HG03139 (cell line): ENCODE measurements around the gene AGL.
A peak's percentile ranks its signal among the peaks of the same experiment; 100 is the strongest.
"Not testable (repeated sequence)": the region's sequence is repeated elsewhere in the genome, so short reads cannot be mapped to it uniquely, and the experiment has no call there.

ENCODE experiments used
- ATAC-seq: cut with Tn5 transposase; IDR thresholded peaks from one replicate; pipeline ENCODE4 v1.9.1; 2021; ENCODE audit not compliant: unreplicated experiment

AGL gene

DNA sequence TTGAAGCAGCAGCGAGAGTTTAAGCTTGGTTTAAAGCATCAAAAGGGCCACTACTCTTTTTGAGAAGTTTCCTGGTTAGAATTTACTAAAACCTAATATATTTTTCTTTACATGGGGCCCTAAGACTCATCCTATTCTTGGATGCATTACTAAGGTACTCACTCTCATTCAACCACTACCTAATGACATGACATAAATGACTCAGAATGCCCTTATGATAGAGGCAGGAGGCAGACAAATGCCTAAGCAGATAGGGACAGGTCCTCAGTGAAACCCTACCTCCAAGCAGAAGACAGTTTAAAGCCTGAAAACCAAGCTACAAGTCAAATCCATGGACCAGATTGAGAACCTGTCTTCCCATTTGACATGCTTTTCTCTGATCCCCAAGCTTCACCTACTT is 85.4 kb downstream of the AGL start:
- no peak for ATAC-seq

DNA sequence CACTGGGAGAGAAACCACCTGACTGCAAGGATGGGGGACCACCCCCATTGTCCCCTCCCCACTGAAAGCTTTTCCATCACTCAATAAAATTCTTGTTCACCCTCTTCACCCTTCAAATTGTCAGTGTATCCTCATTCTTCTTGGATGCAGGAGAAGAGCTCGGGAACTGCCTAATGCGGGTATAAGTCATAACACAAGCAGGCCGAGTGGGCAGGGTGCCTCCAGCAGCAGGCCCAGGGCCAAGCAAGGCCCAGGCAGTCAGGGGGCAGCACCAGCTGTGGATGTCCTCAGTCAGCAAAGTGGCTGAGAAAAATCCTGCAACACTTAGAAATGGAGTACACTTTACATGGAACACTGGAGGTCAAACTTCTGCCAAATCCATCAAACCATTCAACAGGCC is 85.9 kb downstream of the AGL start:
- ATAC-seq, result no peak

DNA sequence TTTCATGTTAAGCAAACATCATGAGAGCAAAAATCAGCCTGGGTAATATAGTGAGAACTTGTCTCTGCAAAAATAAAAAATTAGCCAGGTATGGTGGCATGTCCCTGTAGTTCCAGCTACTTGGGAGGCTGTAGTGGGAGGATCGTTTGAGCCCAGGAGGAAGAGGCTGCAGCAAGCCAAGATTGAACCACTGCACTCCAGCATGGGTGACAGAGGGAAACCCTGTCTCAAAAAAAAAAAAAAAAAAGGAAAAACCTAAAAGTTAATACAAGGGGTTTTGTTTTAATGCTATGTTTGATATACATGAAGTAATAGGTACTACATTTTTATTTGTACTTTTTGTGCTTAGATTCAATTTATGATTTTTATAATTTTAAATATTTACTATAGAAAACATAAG is 92.6 kb downstream of the AGL start:
- ATAC-seq, result no peak

DNA sequence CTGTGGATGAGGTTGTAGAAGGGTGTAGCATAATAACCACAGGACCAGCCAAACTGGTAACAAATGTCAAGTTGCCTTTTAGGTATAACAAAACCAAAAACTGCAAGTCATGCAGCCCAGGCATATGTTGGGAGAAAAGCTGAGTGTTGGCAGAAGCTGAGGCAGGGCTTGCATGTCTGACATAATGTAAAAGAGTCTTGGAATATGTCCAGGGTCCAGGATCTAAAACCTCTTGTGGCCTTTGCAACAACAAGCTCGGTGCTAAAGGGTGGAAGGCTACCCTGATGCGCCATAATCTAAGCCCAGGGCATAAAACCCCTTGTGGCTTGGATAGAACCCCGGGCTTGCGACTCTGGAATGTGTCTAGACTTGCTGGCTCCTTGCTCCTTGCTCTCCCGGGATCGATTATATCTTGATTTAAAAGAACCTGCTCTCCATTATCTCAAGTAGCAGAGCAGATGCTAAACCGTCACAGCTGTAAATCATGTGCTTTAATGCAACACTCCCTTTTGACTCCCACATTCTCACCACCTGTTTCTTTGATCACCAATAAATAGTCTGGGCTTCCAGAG is 93.1 kb downstream of the AGL start:
- no peak for ATAC-seq

DNA sequence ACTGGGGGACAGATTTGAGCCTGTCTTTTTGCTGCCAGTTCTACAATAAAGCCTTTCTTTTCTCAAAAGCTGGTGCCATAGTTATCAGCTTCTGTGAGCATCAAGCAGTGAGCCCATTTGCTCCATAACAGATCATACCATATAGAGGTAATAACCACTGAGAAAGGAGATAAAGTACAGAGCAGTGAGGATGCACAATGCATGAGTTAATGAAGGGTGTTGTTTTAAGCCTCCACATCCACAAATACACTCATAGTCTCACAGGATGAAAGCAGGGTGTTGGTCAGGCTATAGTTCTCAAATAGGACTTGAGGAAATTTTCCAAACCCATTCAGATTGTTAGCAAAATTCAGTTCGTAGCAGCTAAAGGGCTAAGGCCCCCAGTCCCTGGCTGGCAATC is 94.0 kb downstream of the AGL start:
- no peak for ATAC-seq

DNA sequence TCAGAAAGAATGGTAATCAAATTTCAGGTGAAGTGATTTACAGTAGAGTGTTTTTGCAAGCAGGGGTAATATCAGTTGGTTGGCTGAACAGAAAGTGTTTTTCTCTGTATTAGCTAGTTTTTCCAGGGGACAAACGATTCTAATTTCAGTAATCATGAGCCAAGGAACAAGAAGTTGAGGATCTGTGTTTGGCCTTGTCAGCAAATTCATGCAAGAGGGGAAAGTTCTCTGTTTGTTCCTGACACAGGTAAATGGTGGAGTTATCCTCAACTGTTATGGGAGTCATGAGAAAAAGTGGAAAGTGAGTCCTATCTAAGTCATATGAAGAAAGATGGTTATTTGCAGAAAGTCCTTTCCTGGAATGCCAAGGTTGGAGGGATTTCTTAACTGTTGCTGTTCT is 95.0 kb downstream of the AGL start:
- no peak for ATAC-seq

DNA sequence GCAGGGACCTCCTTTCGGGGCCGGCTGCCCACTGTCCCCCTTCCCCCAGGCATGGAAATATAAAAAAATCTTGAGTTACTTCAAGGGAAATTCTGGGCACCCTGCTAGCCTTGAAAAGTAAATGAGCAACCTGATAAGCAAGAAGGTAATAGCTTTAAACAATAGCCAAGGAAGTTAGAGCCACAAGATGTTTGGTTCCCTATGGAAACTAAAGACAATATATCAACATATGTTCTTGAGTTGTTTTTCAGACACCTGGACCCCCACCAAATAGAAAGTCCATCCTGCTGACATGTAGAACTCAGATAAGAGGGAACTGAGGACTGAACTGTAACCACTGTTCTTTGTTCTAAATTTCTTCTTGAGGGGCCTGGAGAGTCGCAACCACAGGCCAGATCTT is 100.3 kb downstream of the AGL start:
- ATAC-seq, result no peak

DNA sequence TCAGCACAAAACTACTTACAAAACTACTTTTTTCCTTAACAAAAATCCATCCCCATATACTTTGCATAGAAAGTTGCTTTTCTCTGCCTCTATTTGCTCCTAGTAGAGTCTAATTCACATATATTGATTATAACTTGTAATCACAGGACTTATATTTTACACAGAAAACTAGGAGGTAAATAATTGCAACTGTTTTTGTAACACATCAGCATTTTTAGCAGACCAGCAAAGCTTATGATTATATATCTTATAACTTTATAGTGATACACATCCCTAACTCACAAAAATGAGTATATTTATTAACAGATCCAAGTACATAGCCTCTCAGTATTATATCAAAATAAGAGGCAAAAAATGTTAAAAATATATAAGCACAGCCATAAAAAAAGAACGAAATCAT is 102.4 kb downstream of the AGL start:
- ATAC-seq, result no peak

DNA sequence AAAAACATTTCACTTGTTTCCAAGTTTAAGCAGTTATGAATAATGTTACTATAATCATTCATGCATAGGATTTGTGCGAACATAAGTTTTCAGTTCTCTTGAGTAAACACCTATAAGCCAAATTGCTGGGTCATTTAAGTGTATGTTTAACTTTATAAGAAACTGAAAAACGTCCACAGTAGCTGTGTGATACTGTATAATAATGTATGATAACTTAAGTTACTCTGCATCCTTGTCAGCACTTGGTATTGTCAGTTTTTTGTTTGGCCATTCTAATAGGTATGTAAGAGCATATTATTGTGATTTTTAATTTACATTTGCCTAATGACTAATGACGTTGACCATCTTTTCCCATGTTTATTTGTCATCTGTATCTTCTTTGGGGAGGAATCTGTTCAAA is 105.2 kb downstream of the AGL start:
- no peak for ATAC-seq

DNA sequence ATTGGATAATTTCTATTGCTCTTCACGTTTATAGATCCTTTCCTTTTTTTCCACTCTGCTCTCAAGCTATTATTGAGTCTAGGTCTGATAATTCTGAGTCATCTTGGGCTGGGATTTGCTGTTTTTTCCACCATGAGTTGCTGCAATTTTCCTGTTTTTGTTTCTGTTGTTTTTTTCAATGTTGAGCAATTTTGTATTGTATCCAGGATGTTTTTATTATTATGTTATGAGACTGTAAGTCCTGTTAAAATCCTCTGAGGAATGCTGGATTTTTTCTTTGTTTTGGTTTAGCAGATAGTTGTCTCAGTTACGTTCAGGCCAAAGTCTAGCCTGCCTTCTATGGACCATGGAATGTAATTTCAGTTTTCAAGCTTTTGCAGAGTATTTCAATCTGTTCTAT is 106.6 kb downstream of the AGL start:
- no peak for ATAC-seq

DNA sequence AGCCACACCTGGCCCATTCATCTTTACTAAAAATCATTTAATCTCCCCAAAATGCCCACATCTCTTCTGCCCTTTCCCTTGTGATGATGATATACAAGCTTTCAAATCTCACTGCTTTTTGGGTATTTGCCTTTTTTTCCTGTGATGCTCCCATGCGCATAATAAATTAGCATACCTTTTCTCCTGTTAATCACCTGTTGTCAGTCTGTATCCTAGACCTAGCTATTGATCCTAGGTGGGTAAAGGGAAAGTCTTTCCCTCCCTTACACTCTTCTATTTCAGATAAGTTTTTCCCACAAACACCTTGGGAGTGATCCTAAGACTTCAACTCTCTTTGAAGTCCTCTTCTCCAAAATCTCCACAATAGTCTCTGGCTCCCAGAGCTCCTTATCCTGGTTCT is 107.7 kb downstream of the AGL start:
- ATAC-seq, result no peak

DNA sequence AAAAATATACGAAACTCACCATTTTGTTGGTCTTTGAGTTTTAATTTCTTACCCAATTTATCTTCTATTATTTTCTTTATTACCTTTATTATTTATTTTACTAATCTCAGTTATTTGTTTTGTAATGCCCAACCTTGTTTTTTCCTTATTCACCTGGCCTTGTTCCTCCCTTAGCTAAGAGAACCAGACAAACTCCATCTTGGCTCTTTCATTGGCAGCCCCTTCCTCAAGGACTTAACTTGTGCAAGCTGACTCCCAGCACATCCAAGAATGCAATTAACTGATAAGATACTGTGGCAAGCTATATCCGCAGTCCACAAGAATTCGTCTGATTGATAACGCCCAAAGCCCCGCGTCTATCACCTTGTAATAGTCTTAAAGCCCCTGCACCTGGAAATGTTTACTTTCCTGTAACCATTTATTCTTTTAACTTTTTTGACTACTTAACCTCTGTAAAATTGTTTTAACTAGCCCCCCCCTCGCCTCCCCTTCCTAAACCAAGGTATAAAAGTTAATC is 109.1 kb downstream of the AGL start:
- ATAC-seq, result not testable (repeated sequence)

DNA sequence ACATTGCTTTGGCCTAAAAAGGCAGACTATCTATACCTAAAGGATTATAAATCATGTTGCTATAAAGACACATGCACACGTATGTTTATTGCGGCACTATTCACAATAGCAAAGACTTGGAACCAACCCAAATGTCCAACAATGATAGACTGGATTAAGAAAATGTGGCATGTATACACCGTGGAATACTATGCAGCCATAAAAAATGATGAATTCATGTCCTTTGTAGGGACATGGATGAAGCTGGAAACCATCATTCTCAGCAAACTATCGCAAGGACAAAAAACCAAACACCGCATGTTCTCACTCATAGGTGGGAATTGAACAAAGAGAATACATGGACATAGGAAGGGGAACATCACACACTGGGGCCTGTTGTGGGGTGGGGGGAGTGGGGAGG is 110.1 kb downstream of the AGL start:
- ATAC-seq, result not testable (repeated sequence)

DNA sequence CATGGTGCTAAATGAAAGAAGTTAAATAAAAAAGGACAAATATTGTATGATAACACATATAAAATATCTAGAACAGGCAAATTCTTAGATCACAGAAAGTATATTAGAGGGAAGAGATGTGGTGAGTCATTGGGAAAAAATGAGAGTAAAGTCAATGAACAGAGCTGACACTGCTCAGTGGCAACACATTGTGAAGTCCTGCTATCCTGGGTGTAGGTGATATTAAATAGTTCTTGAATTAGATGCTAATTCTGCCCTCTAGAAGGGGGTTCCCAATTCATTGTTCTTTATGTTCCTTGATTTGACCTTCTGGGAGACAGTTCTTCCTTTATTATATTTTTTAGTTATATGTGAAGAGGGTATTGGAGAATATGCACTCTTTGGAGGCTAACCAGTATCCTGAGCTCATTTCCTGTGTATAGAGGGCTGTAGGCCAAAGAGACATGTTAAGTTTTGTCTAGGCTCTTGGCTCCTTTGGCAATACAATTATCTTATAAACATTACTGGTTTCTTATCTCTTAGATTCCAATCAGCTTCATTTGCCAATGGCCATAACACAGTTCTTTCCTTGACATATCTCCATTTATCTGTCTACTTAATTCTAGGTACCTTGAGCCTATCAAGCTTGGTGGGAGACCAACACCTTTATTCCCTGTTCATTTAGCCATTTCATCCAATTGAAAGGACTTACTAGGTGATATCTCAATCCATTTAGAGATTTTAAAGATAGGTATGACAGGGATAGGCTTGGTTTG is 113.1 kb downstream of the AGL start:
- ATAC-seq, result no peak

DNA sequence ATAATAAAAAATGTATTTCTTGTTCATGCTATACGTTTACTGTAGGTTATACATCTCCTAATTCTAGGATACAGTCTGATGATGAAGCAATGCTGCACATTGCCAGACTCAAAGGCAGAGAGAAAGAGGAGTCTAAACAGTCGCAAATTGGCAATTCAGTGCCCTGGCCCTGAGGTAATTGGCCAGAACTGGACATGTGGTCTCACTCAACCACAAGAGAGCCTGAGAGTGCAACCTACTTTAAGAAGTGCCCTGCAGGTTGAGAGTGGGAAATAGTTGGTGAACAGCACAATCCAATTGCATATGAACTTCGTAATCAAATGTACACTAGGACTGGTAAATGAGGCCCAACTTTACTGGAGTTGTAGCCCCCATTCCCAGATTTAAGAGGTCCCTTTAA is 114.6 kb downstream of the AGL start:
- ATAC-seq, result no peak

DNA sequence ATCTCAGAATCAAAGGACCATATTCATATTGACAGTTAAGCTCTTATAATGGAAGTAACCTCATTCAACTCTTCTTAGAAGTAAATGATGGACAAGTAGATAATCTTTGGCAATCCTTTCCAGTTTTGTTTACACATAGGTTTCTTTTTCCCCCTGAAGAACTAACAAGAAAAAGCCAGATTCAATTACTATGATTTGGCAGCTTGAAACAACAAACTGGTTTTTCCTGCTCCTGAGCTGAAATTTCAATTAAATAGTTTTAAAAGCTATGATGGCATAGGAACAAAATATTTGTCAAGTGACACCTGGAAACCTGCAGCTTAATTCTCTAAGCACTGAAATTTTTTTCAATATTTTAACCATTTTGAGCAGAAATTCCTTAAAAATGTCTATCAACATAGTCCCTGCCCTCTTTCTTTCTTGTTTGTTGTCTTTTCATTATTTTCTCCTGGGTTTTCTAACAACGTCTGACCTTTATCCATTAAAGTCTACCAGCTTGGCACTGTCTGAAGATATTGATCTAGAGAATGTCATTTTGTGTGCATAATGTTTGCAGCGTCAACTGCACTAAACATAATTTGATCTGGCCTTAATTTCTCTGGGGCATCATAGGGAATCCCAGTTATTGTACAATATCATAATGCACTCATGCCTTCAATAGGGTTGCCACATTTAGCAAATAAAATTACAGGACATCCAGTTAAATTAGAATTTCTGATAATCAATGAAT is 115.7 kb downstream of the AGL start:
- ATAC-seq, result no peak

DNA sequence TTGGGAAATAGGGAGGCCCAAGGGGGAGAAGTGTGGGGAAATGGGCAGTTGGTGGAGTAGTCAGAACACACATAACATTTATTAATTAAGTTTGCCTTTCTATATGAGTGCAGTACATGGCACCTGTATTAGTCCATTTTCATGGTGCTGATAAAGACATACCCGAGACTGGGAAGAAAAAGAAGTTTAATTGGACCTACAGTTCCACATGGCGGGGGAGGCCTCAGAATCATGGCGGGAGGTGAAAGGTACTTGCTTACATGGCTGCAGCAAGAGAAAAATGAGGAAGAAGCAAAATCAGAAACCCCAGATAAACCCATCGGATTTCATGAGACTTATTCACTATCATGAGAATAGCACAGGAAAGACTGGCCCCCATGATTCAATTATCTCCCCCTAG is 118.1 kb downstream of the AGL start:
- no peak for ATAC-seq

DNA sequence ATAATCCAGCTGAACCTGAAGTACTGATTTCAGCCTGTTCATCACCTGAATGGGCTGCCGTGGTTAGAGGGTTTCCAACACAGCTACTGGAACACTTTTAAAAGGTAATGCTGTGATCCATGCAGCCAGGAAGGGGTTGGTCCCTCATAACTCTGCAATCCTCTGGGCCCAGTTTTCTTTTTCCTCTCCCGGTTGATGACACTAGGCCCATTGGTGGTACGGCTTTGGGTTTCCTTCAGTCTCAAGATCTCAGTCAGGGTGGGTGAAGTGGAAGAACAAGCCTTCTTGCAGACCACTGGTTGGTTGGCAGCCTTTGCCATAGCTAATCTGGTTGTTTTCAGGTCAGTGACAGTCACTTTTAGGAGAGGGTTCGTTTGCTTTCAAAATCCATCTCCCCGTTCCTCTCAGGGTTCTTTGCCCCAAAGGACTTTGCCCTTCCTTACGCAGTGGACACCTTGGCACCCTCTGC is 119.1 kb downstream of the AGL start:
- peak; percentile 11 for ATAC-seq

DNA sequence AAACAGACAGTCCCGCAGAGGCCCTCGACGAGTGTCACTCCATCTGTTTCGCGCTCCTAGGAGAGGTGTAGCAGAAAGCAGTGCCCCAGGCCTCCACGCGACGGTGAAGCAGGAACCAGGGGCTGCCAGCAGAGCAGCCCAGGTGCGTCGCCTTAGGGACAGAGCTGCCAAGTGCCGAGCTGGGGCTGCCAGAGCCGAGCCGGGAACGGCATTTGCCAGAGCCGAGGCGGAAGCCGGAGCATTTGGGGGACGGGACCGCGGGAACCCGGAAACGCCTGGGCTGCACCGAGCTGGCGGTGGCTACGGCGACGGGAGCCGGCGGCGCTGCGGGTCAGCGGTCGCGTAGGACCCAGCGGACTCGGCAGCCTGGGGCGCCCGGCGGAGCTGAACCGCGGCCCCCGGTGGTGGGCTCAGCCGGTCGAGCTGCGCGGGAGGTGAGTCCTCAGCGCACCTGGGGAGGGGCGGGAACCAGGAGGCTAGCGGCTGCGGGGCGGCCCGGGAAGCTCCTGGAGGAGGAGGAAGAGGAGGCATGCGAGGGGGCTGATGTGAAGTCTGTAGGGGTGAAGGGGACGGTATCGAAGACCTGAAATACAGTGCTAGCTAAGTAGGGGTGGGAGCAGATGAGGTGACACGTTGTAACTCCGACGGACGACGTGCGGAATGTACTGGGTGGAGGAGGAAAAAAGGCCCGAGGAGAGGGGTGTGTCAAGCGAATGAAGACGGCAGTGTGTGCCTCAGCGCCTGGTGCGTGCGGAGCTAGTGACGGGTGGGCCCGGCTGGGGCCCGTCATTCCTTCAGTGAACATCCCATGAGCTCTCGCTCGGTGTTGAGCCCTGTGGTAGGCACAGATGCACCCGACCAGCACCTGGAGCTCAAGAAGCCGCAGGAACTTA is 119.8 kb downstream of the AGL start, which contains the start of gene SLC35A3:
Gene SLC35A3, plus strand, starts transcription at position 268 of the 893 bp plus-strand sequence. CDS start 23,559 bp downstream, outside the sequence.
- peak; percentile 88 for ATAC-seq

DNA sequence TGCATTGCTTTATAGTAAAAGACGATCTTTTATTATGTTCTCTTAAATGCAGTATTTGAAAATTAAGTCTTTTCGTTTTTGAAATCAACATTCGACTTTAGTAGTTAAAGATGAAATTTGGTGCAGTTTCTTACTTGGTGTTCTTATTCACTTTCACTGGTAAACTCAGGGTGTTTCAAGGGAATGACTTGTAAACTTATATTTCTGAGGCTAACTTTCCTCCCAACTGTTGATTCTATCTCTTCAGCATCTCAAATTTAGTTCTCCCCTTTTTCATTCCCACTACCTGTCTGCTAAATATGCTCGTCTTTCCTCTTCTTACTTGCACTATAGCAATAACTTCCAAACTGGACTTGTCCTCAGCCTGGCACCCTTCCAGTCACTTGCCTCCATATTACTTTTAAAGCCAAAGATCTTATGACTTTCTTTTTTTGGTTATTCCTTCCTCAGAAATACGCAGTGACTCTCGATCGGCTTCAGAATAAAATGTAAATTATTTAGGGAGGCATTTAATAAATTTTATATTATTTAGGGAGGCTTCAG is 120.6 kb downstream of the AGL start:
- no peak for ATAC-seq

DNA sequence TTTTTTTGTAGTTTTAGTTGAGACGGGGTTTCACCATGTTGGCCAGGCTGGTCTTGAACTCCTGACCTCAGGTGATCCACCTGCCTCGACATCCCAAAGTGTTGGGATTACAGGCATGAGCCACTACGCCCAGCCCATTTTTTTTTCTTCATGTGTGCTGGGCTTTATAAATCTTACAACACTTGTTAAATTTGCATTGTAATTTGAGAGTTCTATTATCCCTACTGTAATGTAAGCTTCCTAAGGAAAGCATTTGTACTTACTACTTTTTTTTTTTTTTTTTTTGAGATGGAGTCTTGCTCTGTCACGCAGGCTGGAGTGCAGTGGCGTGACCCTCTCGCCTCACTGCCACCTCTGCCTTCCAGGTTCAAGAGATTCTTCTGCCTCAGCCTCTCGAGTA is 121.9 kb downstream of the AGL start:
- ATAC-seq, result not testable (repeated sequence)
